CD14-positive monocyte (primary cell): ENCODE results near the gene TSHZ3. TPM values are rescaled to one million over a fixed set of nuclear protein-coding genes. Genes with fewer than 3 reads are reported as not detected.

ENCODE experiments used
- DNase-seq, 3 donors: peaks; one replicate each; pipeline ENCODE4 v3.0.0-alpha.2; 2011 to 2022
- H2AFZ ChIP-seq: 2 replicates; pipeline ENCODE4 v1.6.0; 2012; ENCODE audit warnings: mild to moderate bottlenecking, low read depth, low read length, inconsistent platforms; ENCODE audit not compliant: insufficient read depth, poor library complexity, severe bottlenecking
- H3K27ac ChIP-seq, 2 donors: 1 replicate in 1 of 2; 2 replicates in 1 of 2; pipeline ENCODE4 v1.5.1; 2012 to 2013; ENCODE audit warnings: low read length in 2 of 2, control low read depth in 1 of 2, inconsistent platforms in 1 of 2, low read depth in 1 of 2, mild to moderate bottlenecking in 1 of 2
- H3K27me3 ChIP-seq, 2 donors: one replicate each; pipeline versions ENCODE4 v1.6.0 to v1.6.1; 2011 to 2013; ENCODE audit warnings: low read length in 2 of 2; ENCODE audit not compliant: control insufficient read depth in 2 of 2, insufficient read depth in 2 of 2
- H3K36me3 ChIP-seq, 2 donors: replicated peaks in 1 of 2; 1 replicate in 1 of 2; 2 replicates in 1 of 2; pipeline versions ENCODE4 v1.5.1 to v1.6.1; 2012 to 2013; ENCODE audit warnings: low read length in 2 of 2, control low read depth in 1 of 2, inconsistent platforms in 1 of 2, mild to moderate bottlenecking in 1 of 2; ENCODE audit not compliant: insufficient read depth in 2 of 2, control insufficient read depth in 1 of 2
- H3K4me1 ChIP-seq, 2 donors: 1 replicate in 1 of 2; 2 replicates in 1 of 2; pipeline versions ENCODE4 v1.5.1 to v1.6.1; 2012 to 2013; ENCODE audit warnings: low read length in 2 of 2, control low read depth in 1 of 2, inconsistent platforms in 1 of 2, mild to moderate bottlenecking in 1 of 2, moderate library complexity in 1 of 2; ENCODE audit not compliant: insufficient read depth in 2 of 2, control insufficient read depth in 1 of 2
- H3K4me2 ChIP-seq: replicated peaks from 2 replicates; pipeline ENCODE3; 2012; ENCODE audit warnings: low read length, moderate library complexity, mild to moderate bottlenecking; ENCODE audit not compliant: poor library complexity, severe bottlenecking; ENCODE audit errors: extremely low read depth
- H3K4me3 ChIP-seq, 3 experiments: fragments of 200-600 bp in 1 of 3; sonication (generic) in 1 of 3; replicated peaks in 1 of 3; 1 replicate in 2 of 3; 2 replicates in 1 of 3; pipeline ENCODE4 v1.5.1; 2011 to 2013; ENCODE audit warnings: low read length in 3 of 3, mild to moderate bottlenecking in 3 of 3, control low read depth in 2 of 3, low read depth in 2 of 3, inconsistent platforms in 1 of 3, moderate library complexity in 1 of 3
- H3K79me2 ChIP-seq: 2 replicates; pipeline ENCODE4 v1.6.0; 2012; ENCODE audit warnings: mild to moderate bottlenecking, control low read depth, inconsistent platforms, low read length, moderate library complexity; ENCODE audit not compliant: insufficient read depth
- H3K9ac ChIP-seq: 2 replicates; pipeline ENCODE4 v1.6.0; 2017; ENCODE audit warnings: low read length, mild to moderate bottlenecking; ENCODE audit not compliant: insufficient read depth, poor library complexity, severe bottlenecking
- H3K9me3 ChIP-seq, 2 donors: replicated peaks in 1 of 2; 1 replicate in 1 of 2; 2 replicates in 1 of 2; pipeline versions ENCODE4 v1.5.1 to v1.6.1; 2012 to 2013; ENCODE audit warnings: low read length in 2 of 2, control low read depth in 1 of 2; ENCODE audit not compliant: control insufficient read depth in 1 of 2, insufficient read depth in 1 of 2
- H4K20me1 ChIP-seq: 2 replicates; pipeline ENCODE4 v1.6.0; 2012; ENCODE audit warnings: mild to moderate bottlenecking, low read length, control low read depth, moderate library complexity; ENCODE audit not compliant: insufficient read depth
- H3K27ac Mint-ChIP-seq, 7 donors: one replicate each; pipeline ENCODE4 v1.8.0; 2020; ENCODE audit warnings: mild to moderate bottlenecking in 7 of 7, mixed read lengths in 7 of 7, moderate library complexity in 6 of 7, inconsistent platforms in 2 of 7
- H3K27me3 Mint-ChIP-seq, 3 donors: one replicate each; pipeline ENCODE4 v1.8.0; 2021 to 2022; ENCODE audit warnings: low read depth in 3 of 3, mild to moderate bottlenecking in 3 of 3, mixed read lengths in 3 of 3, moderate library complexity in 3 of 3, inconsistent platforms in 1 of 3
- H3K36me3 Mint-ChIP-seq, 2 donors: one replicate each; pipeline ENCODE4 v1.8.0; 2020; ENCODE audit warnings: mixed read lengths in 2 of 2, inconsistent platforms in 1 of 2, mild to moderate bottlenecking in 1 of 2
- H3K4me1 Mint-ChIP-seq: one replicate; pipeline ENCODE4 v1.8.0; 2020; ENCODE audit warnings: mild to moderate bottlenecking, mixed read lengths
- H3K4me3 Mint-ChIP-seq, 2 donors: one replicate each; pipeline ENCODE4 v1.8.0; 2020; ENCODE audit warnings: mild to moderate bottlenecking in 2 of 2, mixed read lengths in 2 of 2, moderate library complexity in 1 of 2
- H3K9me3 Mint-ChIP-seq, 7 donors: one replicate each; pipeline ENCODE4 v1.8.0; 2020 to 2022; ENCODE audit warnings: mixed read lengths in 7 of 7, mild to moderate bottlenecking in 6 of 7, moderate library complexity in 6 of 7, inconsistent platforms in 2 of 7
- CTCF ChIP-seq: fragments of 200-600 bp; IDR thresholded peaks from one replicate; pipeline ENCODE4 v1.8.0; 2022; ENCODE audit warnings: antibody characterized with exemption, mild to moderate bottlenecking
- WGBS: methylation state at CpG from one replicate; pipeline ENCODE4 v1.1.5; 2013; ENCODE audit warnings: missing lambda C conversion rate; ENCODE audit not compliant: insufficient coverage; 5-methylcytosine and 5-hydroxymethylcytosine counted together
- intact Hi-C, 2 donors: fragments of 100-400 bp; cut with micrococcal nuclease; formaldehyde crosslinking; loops; one replicate each; pipeline versions ENCODE4 v1.15.0 to v1.15.1; 2023
- polyA plus RNA-seq, 3 donors: library from polyadenylated mRNA; depleted of rRNA in 1 of 3; unstranded in 2 of 3; stranded (reverse) in 1 of 3; fragments of 300-500 nt in 2 of 3; fragments of >200 nt in 1 of 3; fragmentation: Illumina TruSeq in 2 of 3; gene quantifications; 1 replicate in 2 of 3; 2 replicates in 1 of 3; pipeline ENCODE4 v1.2.3, GENCODE V29; 2012 to 2021

TSHZ3 gene
- polyA plus RNA-seq, 3 donors: 2.3 to 5.8 (median 3.3) TPM

GRCh38 chr19:31370216-31370615 lies 21.0 kb upstream of the TSHZ3 start:
- Histone ChIP-seq H2AFZ (no peak overlapping the region), H3K79me2 (no peaks in the 10 kb centered on the region), H3K4me1 (no peaks in the 10 kb centered on the region), H3K36me3 (no peaks in the 10 kb centered on the region), H3K4me2 (no peak overlapping the region), H3K9me3 (no peaks in the 10 kb centered on the region), H3K27ac (no peak overlapping the region), H3K9ac (no peak overlapping the region), H3K4me3 (no peak overlapping the region), H4K20me1 (no peaks in the 10 kb centered on the region), H3K27me3 (no peaks in the 10 kb centered on the region)
- no peak for TF ChIP-seq CTCF
- H3K36me3 Mint-ChIP-seq: no peaks in the 10 kb centered on the region
- intact Hi-C loops: no loop called here
- peaks cover 0 to 16% (median 1%) of the 10 kb centered on the region in 7 donors for H3K9me3 Mint-ChIP-seq
- H3K4me1 Mint-ChIP-seq: no peaks in the 10 kb centered on the region
- H3K27me3 Mint-ChIP-seq: peaks cover 15 to 20% (median 17%) of the 10 kb centered on the region in 3 donors
- 94% methylated on average over 4 of the region's 5 CpGs for WGBS
- no peak overlapping the region for H3K4me3 Mint-ChIP-seq
- H3K27ac Mint-ChIP-seq: no peak overlapping the region
- DNase-seq: no peak

GRCh38 chr19:31364963-31365362 lies 15.7 kb upstream of the TSHZ3 start:
- H3K27me3 Mint-ChIP-seq: peaks cover 13 to 14% (median 13%) of the 10 kb centered on the region in 3 donors
- WGBS: 72% methylated on average over 2 of the region's 3 CpGs
- H3K27me3 ChIP-seq: peaks cover 0 to 5% of the 10 kb centered on the region in 2 donors
- H4K20me1 ChIP-seq: no peaks in the 10 kb centered on the region
- no peaks in the 10 kb centered on the region for H3K9me3 ChIP-seq
- no peaks in the 10 kb centered on the region for H3K4me1 Mint-ChIP-seq
- no peak for DNase-seq
- no peak overlapping the region for H2AFZ ChIP-seq
- no peak overlapping the region for H3K4me2 ChIP-seq
- H3K27ac Mint-ChIP-seq: no peak overlapping the region
- H3K4me1 ChIP-seq: no peaks in the 10 kb centered on the region
- H3K27ac ChIP-seq: no peak overlapping the region
- intact Hi-C loops: no loop called here
- peaks cover 0 to 2% (median 0%) of the 10 kb centered on the region in 7 donors for H3K9me3 Mint-ChIP-seq
- H3K79me2 ChIP-seq: no peaks in the 10 kb centered on the region
- no peak overlapping the region for H3K4me3 ChIP-seq
- H3K36me3 ChIP-seq: no peaks in the 10 kb centered on the region
- no peaks in the 10 kb centered on the region for H3K36me3 Mint-ChIP-seq
- no peak for TF ChIP-seq CTCF
- H3K9ac ChIP-seq: no peak overlapping the region
- no peak overlapping the region for H3K4me3 Mint-ChIP-seq
